H9 (cell line): ENCODE measurements around the gene NKD2. TPM values are rescaled to one million over a fixed set of nuclear protein-coding genes. Genes with fewer than 3 reads are reported as not detected.

ENCODE experiments used
- DNase-seq: peaks from one replicate; pipeline ENCODE4 v3.0.0-alpha.2; 2017
- H2AFZ ChIP-seq: one replicate; pipeline ENCODE4 v1.6.1; 2013; ENCODE audit warnings: mild to moderate bottlenecking, low read length, control low read depth, moderate library complexity
- H2AK5ac ChIP-seq: 2 replicates; pipeline ENCODE4 v1.6.1; 2013; ENCODE audit warnings: low read length, control low read depth, mixed read lengths; ENCODE audit not compliant: insufficient read length
- H2BK120ac ChIP-seq: one replicate; pipeline ENCODE4 v1.6.1; 2013; ENCODE audit warnings: low read depth, mild to moderate bottlenecking, low read length, control low read depth, inconsistent platforms; ENCODE audit not compliant: poor library complexity, severe bottlenecking
- H2BK12ac ChIP-seq: 2 replicates; pipeline ENCODE4 v1.6.1; 2013; ENCODE audit warnings: low read length, control low read depth, mixed read lengths, low read depth; ENCODE audit not compliant: insufficient read length
- H2BK15ac ChIP-seq: 2 replicates; pipeline ENCODE4 v1.6.1; 2013; ENCODE audit warnings: low read depth, low read length, control low read depth
- H2BK20ac ChIP-seq: one replicate; pipeline ENCODE4 v1.6.1; 2013; ENCODE audit warnings: low read depth, mild to moderate bottlenecking, low read length, control low read depth, inconsistent platforms; ENCODE audit not compliant: poor library complexity, severe bottlenecking
- H2BK5ac ChIP-seq: 2 replicates; pipeline ENCODE4 v1.6.1; 2013; ENCODE audit warnings: low read length, control low read depth, mixed read lengths; ENCODE audit not compliant: insufficient read length
- H3K14ac ChIP-seq: 2 replicates; pipeline ENCODE4 v1.6.1; 2013; ENCODE audit warnings: low read length, control low read depth; ENCODE audit not compliant: insufficient read depth
- H3K18ac ChIP-seq: 2 replicates; pipeline ENCODE4 v1.6.1; 2013; ENCODE audit warnings: low read depth, mild to moderate bottlenecking, mixed read lengths, low read length, control low read depth; ENCODE audit not compliant: insufficient read length
- H3K23ac ChIP-seq: 2 replicates; pipeline ENCODE4 v1.6.1; 2013; ENCODE audit warnings: low read length, control low read depth, mixed read lengths, low read depth; ENCODE audit not compliant: insufficient read length
- H3K23me2 ChIP-seq: 2 replicates; pipeline ENCODE4 v1.6.1; 2013; ENCODE audit warnings: low read depth, mild to moderate bottlenecking, mixed read lengths, low read length, control low read depth; ENCODE audit not compliant: insufficient read length, poor library complexity, severe bottlenecking
- H3K27ac ChIP-seq: 2 replicates; pipeline ENCODE4 v1.5.1; 2013; ENCODE audit warnings: low read length, control low read depth, mixed read lengths, low read depth; ENCODE audit not compliant: insufficient read length
- H3K27me3 ChIP-seq: 2 replicates; pipeline ENCODE4 v1.6.1; 2013; ENCODE audit warnings: low read length, control low read depth, inconsistent platforms; ENCODE audit not compliant: insufficient read depth
- H3K4ac ChIP-seq: 2 replicates; pipeline ENCODE4 v1.6.1; 2013; ENCODE audit warnings: low read depth, mild to moderate bottlenecking, control low read depth, inconsistent platforms, low read length, moderate library complexity
- H3K4me1 ChIP-seq: 2 replicates; pipeline ENCODE4 v1.6.1; 2013; ENCODE audit warnings: low read length, control low read depth, inconsistent platforms; ENCODE audit not compliant: insufficient read depth
- H3K4me2 ChIP-seq: 2 replicates; pipeline ENCODE4 v1.6.1; 2013; ENCODE audit warnings: low read length, control low read depth, mixed read lengths; ENCODE audit not compliant: insufficient read length, insufficient read depth
- H3K56ac ChIP-seq: 2 replicates; pipeline ENCODE4 v1.6.1; 2013; ENCODE audit warnings: low read depth, mild to moderate bottlenecking, mixed read lengths, low read length, control low read depth; ENCODE audit not compliant: insufficient read length
- H3K79me1 ChIP-seq: 2 replicates; pipeline ENCODE4 v1.6.1; 2013; ENCODE audit warnings: low read depth, mild to moderate bottlenecking, moderate library complexity, low read length, control low read depth, inconsistent platforms; ENCODE audit not compliant: insufficient read depth, poor library complexity, severe bottlenecking
- H3K79me2 ChIP-seq: 2 replicates; pipeline ENCODE4 v1.6.1; 2013; ENCODE audit warnings: low read length, control low read depth, inconsistent platforms; ENCODE audit not compliant: insufficient read depth
- H3K9ac ChIP-seq: 2 replicates; pipeline ENCODE4 v1.6.1; 2013; ENCODE audit warnings: low read length, control low read depth, mixed read lengths; ENCODE audit not compliant: insufficient read length; ENCODE audit errors: extremely low read depth
- H3K9me3 ChIP-seq: one replicate; pipeline ENCODE4 v1.6.1; 2013; ENCODE audit warnings: low read depth, low read length, inconsistent platforms; ENCODE audit not compliant: control insufficient read depth
- H3T11ph ChIP-seq: one replicate; pipeline ENCODE4 v1.6.1; 2013; ENCODE audit warnings: mild to moderate bottlenecking, low read length, control low read depth, inconsistent platforms
- H4K20me1 ChIP-seq: one replicate; pipeline ENCODE4 v1.6.1; 2013; ENCODE audit not compliant: control insufficient read depth, insufficient read length, insufficient read depth
- H4K5ac ChIP-seq: 2 replicates; pipeline ENCODE4 v1.6.1; 2013; ENCODE audit warnings: low read depth, mild to moderate bottlenecking, mixed read lengths, low read length, control low read depth; ENCODE audit not compliant: insufficient read length
- H4K8ac ChIP-seq: replicated peaks from 2 replicates; pipeline ENCODE4 v1.6.1; 2013; ENCODE audit warnings: low read length, control low read depth, mixed read lengths, low read depth; ENCODE audit not compliant: insufficient read length
- H4K91ac ChIP-seq: 2 replicates; pipeline ENCODE4 v1.6.1; 2013; ENCODE audit warnings: low read depth, mild to moderate bottlenecking, moderate library complexity, mixed read lengths, low read length, control low read depth; ENCODE audit not compliant: insufficient read length
- H3K27ac Mint-ChIP-seq, 3 experiments: 2 replicates in 2 of 3; 3 replicates in 1 of 3; pipeline ENCODE4 v1.8.0; 2020 to 2021; ENCODE audit warnings: mixed read lengths in 3 of 3, mild to moderate bottlenecking in 1 of 3, moderate library complexity in 1 of 3
- H3K27me3 Mint-ChIP-seq: 2 replicates; pipeline ENCODE4 v1.8.0; 2021; ENCODE audit warnings: low read depth, mild to moderate bottlenecking, moderate library complexity, mixed read lengths
- H3K36me3 Mint-ChIP-seq, 3 experiments: 2 replicates in 2 of 3; 3 replicates in 1 of 3; pipeline ENCODE4 v1.8.0; 2020 to 2021; ENCODE audit warnings: low read depth in 3 of 3, mixed read lengths in 3 of 3; ENCODE audit not compliant: insufficient read depth in 1 of 3
- H3K4me1 Mint-ChIP-seq, 2 experiments: 2 replicates each; pipeline ENCODE4 v1.8.0; 2020; ENCODE audit warnings: mixed read lengths in 2 of 2
- H3K4me3 Mint-ChIP-seq, 2 experiments: 2 replicates in 1 of 2; 3 replicates in 1 of 2; pipeline ENCODE4 v1.8.0; 2020 to 2021; ENCODE audit warnings: mild to moderate bottlenecking in 2 of 2, mixed read lengths in 2 of 2, moderate library complexity in 1 of 2
- H3K9me3 Mint-ChIP-seq, 2 experiments: 2 replicates in 1 of 2; 3 replicates in 1 of 2; pipeline ENCODE4 v1.8.0; 2020; ENCODE audit warnings: mild to moderate bottlenecking in 2 of 2, mixed read lengths in 2 of 2, moderate library complexity in 1 of 2
- WGBS: extraction: QIAGEN DNeasy Blood & Tissue Kit; methylation state at CpG from one replicate; pipeline ENCODE4 v1.1.7; 2013; ENCODE audit warnings: missing lambda C conversion rate, low lambda C conversion rate, mixed read lengths; ENCODE audit not compliant: insufficient read length; ENCODE audit errors: extremely low coverage; 5-methylcytosine and 5-hydroxymethylcytosine counted together
- total RNA-seq: library from RNA; stranded (reverse); gene quantifications from 2 replicates; pipeline ENCODE4 v1.2.1, GENCODE V29; 2021
- TF ChIP-seq, protein P1 (sequence below): fragments of 200-600 bp; sonication (generic); conservative IDR thresholded peaks from 3 replicates; pipeline ENCODE4 v1.8.0; 2021; ENCODE audit warnings: antibody characterized with exemption, mild to moderate bottlenecking

Gene NKD2
- total RNA-seq, 1 experiment from 2014 or later: 7.3 TPM

DNA sequence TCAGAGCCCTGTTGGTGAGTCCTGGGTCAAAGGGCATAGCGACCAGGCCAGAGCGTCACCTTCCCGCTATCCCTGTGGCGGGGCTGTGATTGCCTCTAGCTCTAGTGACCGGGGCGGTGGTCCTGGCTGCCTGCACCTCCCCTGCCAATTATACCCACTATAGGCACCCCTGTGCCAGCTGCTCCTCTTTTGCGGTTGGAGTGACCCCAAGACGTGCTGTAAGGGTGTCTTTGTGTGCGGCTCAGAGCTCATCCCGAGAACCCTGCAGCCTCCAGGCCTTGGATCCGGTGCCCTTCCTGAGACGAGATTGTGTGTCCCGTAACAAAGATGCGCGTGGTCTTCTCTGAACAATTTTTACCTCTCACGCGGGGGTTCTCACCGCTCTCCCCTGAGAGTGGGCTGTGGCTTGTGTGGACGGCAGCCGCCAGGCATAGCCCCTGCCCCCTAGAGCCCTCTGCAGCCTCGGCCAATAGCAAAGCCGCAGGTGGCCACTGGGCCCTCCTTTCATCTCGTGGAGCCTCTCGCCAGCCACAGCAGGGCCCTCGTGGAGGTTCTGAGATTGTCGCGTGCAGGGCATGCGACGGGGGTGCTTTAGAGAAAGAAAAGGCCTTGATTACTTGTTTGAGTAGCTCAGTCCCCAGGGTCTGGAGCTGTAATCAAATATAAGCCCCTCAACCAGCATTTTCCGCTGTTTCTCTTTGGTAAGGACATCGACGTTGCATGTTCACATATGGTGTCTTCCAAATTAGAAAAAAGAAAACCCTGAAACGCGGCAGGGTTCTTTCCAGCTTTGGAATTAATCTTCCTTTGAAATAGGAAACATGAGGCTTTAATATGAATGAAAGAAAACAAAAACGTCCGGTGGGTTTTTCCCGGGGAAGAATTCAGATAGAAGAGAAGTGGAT lies 10.7 kb downstream of the NKD2 start:
- H3K4me3 Mint-ChIP-seq: no peak overlapping the region; a peak in 1 of 5 replicates
- Histone ChIP-seq H2BK5ac (no peak overlapping the region), H3K4me2 (no peak overlapping the region), H3K4ac (no peak overlapping the region), H2BK12ac (no peak overlapping the region), H3K27ac (no peak overlapping the region), H4K20me1 (no peaks in the 10 kb centered on the region), H3K79me1 (no peaks in the 10 kb centered on the region), H3T11ph (no peak overlapping the region), H2BK120ac (no peak overlapping the region), H3K27me3 (no peaks in the 10 kb centered on the region), H3K4me1 (no peaks in the 10 kb centered on the region; the same call in 1 of the 2 replicates), H4K8ac (no peak overlapping the region), H3K23me2 (no peaks in the 10 kb centered on the region), H3K23ac (no peak overlapping the region), H2BK15ac (no peak overlapping the region), H2BK20ac (no peak overlapping the region), H2AK5ac (no peak overlapping the region), H3K18ac (no peak overlapping the region), H3K9ac (no peak overlapping the region), H3K79me2 (no peaks in the 10 kb centered on the region), H4K5ac (no peak overlapping the region), H3K14ac (no peak overlapping the region), H3K9me3 (no peaks in the 10 kb centered on the region), H3K56ac (no peak overlapping the region), H4K91ac (no peak overlapping the region), H2AFZ (no peak overlapping the region)
- no peaks in the 10 kb centered on the region for H3K27me3 Mint-ChIP-seq
- no CpG with 5 or more reads among the region's 37 CpGs for WGBS
- H3K36me3 Mint-ChIP-seq: no peaks in the 10 kb centered on the region
- H3K27ac Mint-ChIP-seq: 0 out of 7 replicates have a peak overlapping the region, but pooled peaks of 1 of the 3 experiments have one; percentile 8
- TF ChIP-seq, protein P1, sequence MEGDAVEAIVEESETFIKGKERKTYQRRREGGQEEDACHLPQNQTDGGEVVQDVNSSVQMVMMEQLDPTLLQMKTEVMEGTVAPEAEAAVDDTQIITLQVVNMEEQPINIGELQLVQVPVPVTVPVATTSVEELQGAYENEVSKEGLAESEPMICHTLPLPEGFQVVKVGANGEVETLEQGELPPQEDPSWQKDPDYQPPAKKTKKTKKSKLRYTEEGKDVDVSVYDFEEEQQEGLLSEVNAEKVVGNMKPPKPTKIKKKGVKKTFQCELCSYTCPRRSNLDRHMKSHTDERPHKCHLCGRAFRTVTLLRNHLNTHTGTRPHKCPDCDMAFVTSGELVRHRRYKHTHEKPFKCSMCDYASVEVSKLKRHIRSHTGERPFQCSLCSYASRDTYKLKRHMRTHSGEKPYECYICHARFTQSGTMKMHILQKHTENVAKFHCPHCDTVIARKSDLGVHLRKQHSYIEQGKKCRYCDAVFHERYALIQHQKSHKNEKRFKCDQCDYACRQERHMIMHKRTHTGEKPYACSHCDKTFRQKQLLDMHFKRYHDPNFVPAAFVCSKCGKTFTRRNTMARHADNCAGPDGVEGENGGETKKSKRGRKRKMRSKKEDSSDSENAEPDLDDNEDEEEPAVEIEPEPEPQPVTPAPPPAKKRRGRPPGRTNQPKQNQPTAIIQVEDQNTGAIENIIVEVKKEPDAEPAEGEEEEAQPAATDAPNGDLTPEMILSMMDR: no peak
- no peak for DNase-seq
- no peaks in the 10 kb centered on the region; a peak in 1 of 5 replicates for H3K9me3 Mint-ChIP-seq
- peaks cover 14 to 17% of the 10 kb centered on the region in 2 experiments for H3K4me1 Mint-ChIP-seq
